HG03039 (cell line): ENCODE measurements around the gene SP140L.
"Not testable (repeated sequence)": the region's sequence is repeated elsewhere in the genome, so short reads cannot be mapped to it uniquely, and the experiment has no call there.

Source experiments
- ATAC-seq: cut with Tn5 transposase; IDR thresholded peaks from one replicate; pipeline ENCODE4 v1.9.1; 2021; ENCODE audit warnings: mild to moderate bottlenecking, moderate library complexity; ENCODE audit not compliant: unreplicated experiment

Gene SP140L

GRCh38 chr2:230326453-230327417, at the start of gene SP140L:
TSS of gene SP140L (plus strand) at chr2:230327193. CDS start at chr2:230327270, 77 bp downstream.
- peak; percentile 77 for ATAC-seq

DNA sequence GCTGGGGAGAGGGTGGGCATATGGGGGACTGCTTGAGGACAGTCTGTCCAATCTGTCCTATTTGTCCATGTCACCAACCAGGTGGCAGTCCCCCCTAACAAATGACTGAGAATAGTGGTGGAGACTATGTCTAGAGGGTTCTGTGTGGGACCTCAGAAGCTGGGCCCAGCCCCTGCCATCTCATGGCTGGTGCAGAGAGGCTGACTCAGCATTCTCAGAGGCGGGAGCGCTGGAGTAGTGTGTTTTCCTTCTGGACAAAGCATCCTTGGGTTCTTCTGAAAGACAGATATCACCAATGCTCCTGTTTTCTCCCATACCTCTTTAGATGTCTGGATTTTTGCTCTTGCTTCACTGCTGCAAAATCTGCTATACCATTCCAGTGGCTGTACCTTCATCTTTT, 44.1 kb upstream of the SP140L start:
- no peak for ATAC-seq

DNA sequence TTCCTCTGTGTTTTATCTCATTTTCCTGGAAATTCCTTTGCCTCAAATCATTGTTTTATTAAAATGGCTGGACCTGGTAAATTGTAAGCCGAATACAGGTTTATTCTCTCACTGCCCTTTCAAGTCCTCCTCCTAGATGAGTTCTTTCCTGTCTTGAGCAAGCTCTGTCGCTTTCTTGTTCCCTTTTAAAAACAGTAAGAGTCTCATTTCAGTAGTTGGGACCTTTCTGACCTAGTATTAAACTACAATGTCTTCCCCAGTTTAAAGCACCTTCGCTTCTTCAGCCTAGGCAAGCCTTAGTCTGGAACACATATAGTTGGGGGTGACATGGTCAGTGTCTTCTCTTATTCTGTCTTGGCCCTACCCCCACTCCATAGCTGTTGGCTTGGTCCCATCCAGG, 40.9 kb upstream of the SP140L start:
- ATAC-seq, result no peak

- not testable (repeated sequence) for ATAC-seq
Measured at GRCh38 chr2:230289311-230289710, 37.7 kb upstream of the SP140L start.

DNA sequence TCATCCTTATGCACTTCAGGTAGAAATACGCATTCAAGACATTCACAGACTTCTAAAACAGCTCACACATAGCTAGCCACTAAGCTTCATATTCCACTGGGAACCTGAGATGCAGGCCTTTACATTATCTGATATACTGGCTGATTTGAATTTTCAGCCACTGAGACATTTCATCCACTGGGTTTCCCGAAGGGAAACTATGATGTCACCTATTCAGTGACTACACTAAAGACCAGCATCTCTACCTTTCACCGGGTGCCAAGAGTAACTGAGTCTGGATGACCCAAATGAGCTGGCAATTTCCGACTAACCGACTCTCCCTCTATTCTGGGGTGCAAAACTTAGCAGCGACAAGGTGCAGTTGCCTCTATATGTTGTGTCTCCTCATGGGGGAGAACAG, 31.8 kb upstream of the SP140L start:
- no peak for ATAC-seq

GRCh38 chr2:230296917-230297316, 30.1 kb upstream of the SP140L start:
- ATAC-seq, result no peak

- no peak for ATAC-seq
Measured at GRCh38 chr2:230299618-230300017, 27.4 kb upstream of the SP140L start.

- ATAC-seq, result no peak
Measured at GRCh38 chr2:230305416-230306275, 21.3 kb upstream of the SP140L start.

DNA sequence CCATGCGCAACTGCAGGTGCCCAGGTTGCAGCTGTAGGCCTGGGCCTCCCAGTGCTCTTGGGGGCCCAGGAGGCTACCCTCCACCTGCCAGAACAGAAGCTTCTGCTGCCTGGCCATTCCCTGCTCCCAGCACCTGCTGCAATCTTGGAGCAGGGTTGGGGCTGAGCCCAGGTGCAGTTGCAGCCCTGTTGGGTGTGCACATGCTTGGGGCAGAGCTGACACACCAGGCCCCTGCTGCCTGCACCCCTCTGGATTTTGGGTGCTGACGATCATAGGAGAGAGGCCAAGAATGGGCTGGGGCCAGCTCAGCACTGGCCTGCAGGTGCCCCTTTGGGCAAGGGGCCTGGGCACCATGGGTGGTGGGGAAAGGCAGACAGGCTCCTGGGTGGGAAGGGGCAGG, 20.5 kb upstream of the SP140L start:
- ATAC-seq, result no peak

DNA sequence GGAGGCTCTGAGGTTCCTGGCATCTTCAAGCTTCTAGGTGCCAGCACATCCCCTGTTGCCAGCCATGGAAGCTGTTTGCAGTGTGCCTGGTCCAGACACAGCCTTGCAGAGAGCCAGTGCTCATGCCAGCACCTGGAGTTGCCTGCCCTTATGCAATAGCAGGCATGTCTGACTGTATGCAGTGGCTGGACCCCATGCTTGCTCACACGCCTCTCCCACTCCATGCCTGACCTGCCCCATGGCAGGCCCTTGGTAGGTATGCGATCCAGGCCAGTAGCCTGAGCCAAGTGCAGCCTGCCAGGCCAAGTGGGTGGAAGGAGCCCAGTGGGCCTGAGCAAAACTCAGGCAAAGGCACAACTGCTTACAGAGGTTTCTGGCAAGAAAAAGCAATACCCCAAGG, 19.5 kb upstream of the SP140L start:
- ATAC-seq, result no peak

DNA sequence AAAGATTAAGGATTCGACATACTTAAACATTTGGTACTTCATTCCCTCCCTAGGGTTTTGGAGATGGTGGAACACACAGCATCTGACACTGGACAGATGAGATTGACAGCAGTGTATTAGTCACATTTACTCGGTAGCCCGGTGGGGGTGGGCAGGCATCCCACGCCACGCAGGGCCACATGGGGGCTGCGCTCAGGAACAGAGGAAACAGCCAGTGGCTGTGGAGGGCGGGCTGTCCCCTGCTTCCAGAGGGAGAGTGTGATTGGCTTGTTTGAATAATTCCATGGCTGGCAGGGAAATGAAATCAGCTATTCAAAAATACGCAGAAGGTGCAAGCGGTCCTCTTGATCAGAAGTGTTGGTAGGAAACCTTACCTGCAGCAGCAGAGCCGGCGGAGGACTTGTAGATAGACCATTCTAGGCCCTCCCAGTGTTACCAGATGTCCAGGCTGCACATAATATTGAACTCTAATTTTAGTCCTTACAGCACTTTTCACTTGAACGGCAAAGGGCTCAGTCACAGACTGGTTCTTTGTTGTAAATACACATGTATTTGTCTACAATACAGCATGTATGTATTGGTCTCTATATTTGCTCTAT, 18.5 kb upstream of the SP140L start:
- no peak for ATAC-seq

GRCh38 chr2:230310792-230311191, 16.2 kb upstream of the SP140L start:
- ATAC-seq, result not testable (repeated sequence)

GRCh38 chr2:230311634-230312033, 15.4 kb upstream of the SP140L start:
- not testable (repeated sequence) for ATAC-seq

DNA sequence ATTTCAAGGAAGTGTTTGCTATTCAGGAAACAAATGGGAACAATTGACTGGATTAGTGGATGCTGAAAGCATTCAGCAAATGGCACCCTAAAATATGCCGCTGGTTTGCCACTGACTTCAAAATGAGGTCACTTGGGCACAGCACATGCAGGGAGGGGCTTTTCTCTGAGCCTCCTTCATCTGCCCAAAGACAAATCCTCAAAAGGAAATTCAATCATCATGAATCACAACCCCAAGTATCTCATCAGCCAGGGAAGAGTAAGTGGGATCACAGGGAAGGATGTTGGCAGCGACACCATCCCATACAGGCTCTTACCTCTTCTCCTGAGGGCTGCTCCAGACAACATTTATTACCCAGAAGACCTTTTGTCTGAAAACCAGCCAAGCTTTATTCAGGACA, 14.4 kb upstream of the SP140L start:
- ATAC-seq, result no peak

DNA sequence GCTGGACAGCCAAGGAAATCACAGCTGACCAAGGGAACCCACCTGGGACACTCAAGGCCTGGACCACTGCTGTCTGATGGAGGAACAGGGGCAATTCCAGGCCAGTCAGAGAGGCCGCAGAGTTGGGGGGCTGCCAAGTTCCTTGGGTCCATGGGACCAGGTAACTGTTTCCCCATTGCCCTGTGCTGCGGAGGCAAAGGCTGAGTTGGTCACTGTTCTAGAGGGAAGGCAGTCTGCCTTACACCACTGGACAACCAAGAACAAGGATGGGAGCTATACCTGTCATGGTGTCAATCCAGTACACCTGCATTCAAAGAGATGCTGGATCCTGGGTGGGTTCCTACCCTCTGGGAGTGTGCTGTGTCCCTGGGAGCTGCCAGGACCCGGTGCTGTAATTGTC, 9.6 kb upstream of the SP140L start:
- ATAC-seq, result no peak

GRCh38 chr2:230318190-230319121, 8.5 kb upstream of the SP140L start:
- no peak for ATAC-seq

- peak; percentile 64 for ATAC-seq
Measured at GRCh38 chr2:230319211-230319862, 7.7 kb upstream of the SP140L start.

DNA sequence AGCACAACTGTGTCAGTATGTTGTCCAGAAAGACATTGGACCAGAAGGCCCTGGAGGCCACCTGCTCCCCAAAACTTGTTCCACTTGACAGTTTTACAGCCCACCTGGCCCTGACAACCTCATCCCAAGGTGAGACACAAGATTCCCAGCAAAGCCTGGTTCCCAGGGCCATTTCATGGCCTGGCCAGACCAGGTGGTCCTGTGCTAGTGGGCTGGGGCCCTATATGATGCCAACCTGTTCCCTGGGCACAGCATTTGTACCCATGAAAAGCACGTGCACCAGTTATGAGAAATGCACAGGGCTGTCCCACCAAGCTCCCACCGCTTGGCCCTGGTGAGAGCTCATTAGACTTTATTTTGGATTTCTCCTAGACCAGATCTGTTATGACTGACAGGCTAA, 6.0 kb upstream of the SP140L start:
- ATAC-seq, result no peak

DNA sequence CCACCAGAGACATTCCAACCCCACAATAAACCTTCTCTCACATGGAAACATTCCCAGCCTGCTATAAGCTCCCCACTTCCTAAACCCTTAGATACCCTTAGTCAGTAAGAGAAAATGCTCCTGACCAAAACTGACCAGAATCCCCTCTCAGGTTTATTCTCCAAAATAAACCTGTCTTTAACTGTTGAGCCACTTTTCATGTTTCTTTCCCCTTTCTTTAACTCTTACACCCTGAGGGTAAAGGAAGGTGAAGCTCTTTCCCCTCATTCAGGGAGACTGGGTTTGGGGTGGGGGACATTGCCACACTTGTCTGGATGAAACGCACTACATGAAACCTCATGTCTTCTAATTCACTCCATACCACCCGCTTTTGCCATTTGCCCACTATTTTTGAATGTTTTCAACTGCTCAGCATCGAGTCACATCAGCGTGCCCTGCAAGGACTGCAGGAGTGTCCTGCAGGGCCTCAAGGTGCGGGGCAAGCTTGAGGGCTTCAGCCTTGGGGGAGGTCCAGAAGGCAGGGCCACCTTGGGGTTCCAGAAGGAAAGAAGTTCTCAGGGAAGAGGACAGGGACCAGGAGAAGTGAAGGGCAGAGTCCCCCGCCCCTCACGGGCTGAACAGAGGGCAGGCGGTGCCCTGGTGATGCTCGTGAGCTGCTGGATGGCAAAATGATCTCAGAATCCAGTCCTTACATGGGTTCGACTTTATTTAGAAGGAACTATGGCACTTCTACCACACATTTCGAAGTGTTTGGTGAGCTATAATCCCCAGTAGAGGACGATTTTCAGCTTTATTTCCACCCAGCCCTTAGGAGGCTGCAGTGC, 4.2 kb upstream of the SP140L start:
- no peak for ATAC-seq
